ENCODE results near the gene MYBBP1A.

The MYBBP1A gene

DNA sequence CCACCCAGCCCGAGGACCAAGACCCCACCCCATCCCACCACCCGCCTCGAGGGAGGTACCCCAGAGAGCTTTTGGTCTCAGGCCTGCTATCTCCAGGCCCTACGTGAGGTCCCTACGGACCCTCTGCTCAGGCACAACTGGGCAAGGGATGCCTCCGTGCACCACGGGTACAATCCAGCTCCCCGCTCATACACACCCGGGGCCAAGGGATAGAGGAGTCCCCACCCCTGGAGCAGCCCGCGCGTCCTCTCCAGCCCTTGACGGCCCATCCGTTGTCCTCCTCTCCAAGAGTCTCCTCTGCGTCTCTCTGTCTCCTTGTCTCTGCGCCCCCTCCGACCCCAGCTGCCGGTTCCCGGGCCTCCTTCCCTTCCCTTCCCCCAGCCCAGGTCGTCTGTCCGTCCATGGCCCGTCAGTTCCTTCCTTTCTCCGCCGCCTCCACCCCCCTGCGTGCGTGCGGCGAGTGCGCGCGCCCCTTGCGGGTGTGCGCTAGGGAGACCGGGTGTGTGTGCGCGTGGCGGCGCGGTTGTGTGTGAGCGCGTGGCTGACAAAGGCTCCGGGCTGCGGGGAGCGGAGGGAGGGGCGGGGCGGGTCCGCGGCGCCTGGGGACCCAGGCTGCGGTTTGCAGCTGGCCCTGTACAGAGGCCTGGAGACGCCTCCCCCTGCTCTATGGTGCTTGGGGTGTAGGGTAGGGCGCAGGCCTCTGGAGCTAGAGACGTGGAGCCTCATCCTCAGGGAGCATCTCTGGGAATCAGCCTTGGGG is 55.6 kb downstream of the MYBBP1A start:
- no peak for DNase-seq (ENCODE audit: low spot score)

DNA sequence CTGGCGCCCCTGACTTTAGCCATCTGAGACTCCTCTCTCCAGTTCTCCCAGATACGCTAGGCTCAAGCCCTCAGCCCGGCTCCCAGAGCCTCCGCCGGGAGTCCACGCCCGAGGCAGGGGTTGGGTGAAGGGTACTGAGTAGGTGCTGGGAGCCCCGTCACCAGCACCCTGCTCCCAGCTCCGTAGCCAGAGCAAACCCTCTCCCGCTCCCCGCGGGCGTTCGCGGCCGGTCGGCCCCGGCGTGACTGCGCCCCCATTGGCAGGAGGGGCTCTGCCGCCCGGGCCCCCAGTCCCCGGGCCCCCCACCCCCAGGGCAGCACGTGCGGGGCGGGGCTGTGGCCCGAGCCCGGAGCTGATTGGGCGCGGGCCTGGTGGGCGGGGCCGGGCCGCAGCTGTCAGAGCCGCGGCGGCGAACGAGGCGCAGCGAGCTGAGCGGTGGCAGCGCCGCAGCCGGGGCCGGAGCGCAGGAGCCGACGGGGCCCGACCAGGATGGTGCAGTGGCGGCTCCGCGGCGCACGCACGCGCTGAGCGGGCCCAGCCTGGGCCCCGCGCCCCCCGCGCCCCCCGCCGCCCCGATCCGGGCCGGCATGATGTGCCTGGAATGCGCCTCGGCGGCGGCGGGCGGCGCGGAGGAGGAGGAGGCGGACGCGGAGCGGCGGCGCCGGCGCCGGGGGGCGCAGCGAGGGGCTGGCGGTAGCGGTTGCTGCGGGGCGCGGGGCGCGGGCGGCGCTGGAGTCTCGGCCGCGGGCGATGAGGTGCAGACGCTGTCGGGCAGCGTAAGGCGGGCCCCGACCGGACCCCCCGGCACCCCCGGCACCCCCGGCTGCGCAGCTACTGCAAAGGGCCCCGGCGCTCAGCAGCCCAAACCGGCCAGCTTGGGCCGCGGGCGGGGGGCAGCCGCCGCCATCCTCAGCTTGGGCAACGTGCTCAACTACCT is 56.5 kb downstream of the MYBBP1A start, which contains the start of gene SPNS2:
Gene SPNS2 (plus strand): TSS at position 421 of the 937 bp plus-strand sequence. CDS start 167 bp downstream, at position 588.
- DNase-seq (ENCODE audit: low spot score) = peak; percentile 95

DNA sequence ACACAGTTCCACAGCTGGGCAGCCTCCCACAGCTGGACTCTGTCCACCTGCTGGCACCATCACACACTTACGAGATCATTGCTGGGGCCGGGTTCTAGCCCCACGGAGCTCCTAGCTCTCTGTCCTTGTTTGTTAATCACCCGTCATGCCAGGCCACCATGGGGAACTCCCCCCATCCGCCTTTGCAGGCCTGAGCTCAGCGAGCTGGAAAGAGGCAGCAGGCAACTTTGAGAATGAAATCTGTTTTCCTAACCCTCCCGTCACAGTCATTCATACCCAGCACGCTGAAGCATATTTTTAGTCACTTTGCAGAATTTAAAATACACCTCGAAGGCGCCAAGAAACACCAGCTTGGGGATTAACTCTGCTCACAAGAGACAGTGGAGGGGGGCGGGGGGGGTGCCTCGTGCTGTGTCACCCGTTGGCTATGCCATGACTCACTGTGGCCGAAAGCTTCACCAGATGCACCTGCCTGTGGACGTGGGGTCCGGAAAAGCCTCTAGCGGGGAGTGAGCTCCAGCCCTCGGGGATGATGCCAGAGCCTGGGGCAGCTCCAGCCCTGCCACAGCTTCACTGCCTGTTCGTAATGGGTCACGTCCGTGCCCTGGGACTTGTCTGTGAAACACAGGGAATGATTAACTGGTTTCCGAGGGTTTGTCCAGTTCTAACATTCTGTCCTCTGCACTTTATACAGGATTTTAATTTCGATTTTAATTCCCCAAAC is 57.9 kb downstream of the MYBBP1A start:
- DNase-seq (ENCODE audit: low spot score) = peak; percentile 59

DNA sequence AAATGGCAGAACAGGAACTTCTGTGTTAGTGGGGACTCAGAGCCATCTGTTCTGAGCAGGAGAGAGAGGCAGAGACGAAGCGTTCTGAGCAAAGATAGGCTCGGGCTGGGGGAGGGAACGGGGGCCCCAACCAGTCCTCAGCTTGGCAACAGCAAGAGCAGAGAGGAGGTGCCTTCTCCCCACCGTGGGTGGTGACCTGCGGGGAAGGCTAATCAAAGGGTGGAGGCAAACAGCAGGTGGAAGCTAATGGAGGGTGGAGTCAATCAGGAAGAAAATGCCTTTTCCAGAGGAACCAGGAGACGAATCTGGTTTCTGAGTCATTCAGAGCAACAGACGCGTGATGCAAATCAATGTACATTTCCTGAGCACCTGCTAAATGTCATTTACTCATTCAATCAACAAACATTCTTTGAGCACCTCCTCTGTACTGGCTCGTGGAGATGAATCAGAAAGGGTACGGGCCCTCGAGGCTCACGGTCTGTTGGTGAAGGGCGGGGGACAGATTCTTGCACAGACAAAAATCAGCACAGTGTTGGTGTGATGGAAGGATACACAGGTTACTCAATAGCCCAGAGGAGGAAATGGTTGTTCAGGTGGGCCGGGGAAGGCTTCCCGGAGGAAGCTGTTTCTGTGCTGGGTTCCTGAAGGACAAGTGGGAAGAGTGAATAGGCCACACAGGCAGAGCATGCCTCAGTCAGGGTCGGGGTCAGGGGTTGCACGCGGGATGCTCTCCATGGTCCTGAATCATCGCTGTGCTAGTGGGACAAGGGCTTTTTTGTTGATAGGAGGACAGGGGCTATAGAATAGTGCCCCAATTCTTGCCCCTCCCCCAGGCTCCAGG is 62.2 kb downstream of the MYBBP1A start:
- DNase-seq (ENCODE audit: low spot score) = no peak

DNA sequence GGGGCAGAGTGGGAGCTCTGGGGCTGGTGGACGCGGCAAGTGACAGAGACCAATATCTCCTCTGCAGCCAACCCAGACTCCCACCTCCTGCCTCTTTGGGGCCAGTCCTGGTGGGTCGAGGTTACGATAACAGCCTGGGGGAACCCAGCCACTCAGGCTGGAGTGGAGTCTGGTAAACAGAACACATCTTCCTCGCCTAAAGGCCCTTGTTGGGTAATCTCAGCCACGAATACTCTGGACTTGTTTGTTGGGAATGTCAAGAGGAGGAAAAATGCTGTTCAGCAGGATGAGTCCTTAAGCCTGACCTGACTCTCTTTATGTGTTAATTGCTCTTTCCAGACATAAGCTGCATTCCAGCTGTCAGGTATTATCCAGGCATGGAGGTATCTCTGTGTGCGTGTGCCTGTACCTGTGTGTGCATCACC is 64.5 kb downstream of the MYBBP1A start:
- DNase-seq (ENCODE audit: low spot score) = no peak

DNA sequence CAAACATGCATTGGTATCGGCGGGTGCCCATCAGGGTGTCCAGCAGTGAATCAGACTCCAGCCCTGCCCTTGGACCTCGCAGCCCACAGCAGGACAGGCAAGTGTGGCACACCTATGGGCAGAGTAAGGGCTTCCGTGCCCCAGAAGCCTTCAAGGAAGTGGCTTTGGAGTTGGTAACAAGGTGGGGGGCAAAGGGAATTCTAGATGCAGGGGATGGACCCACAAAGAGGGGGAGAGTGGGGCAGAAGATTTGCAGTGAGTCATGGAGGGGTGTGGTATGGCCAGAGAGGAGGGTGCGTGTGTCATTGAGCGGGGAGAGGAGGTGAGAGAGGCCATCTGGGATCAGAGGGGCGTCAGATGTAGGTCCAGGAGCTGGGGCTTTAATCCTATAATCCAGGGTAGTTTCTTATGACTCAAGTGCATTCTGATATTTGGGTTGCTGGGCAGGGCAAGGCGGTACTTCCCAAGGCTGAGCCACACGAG is 65.0 kb downstream of the MYBBP1A start:
- no peak for DNase-seq (ENCODE audit: low spot score)

DNA sequence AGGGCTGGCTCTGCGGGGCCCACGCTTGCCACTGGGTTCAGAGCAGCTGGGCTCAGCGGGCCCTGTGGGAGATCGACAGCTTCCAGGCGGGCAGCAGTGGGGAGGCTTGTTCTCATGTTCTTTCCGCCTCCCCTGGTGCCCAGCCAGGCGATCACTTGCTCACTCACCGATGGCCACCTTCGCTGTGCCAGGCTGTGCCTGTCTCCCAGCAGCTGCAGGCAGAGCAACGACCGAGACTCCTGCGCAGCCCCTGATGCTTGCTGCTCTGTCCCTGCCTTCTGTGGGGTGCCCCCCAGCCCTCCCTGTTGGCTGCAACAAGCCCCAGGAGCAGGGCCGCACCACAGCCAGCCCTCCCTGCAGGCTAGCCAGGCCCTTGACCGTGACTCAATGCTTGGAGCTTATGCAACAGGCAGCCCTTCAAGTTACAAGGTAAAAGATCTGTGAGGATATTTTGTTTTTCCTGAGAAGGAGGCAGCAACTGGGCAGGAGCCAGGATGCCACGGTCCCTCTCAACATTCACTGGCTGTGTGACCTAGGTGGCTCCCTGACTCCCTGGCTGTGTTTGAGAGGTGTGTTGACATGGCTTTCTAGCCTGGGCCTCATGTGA is 66.1 kb downstream of the MYBBP1A start:
- no peak for DNase-seq (ENCODE audit: low spot score)
